ENCODE measurements around the gene BIN1. TPM values are rescaled to one million over a fixed set of nuclear protein-coding genes. Genes with fewer than 3 reads are reported as not detected.

Gene BIN1
- total RNA-seq, 1 donor, result 43.9 TPM

- no peaks in the 10 kb centered on the region for H3K4me1 ChIP-seq (ENCODE audit: insufficient read depth, low read length)
- no peaks in the 10 kb centered on the region for H3K27me3 ChIP-seq (ENCODE audit: insufficient read depth, low read length)
- no peak overlapping the region for H3K4me3 ChIP-seq (ENCODE audit: low read length)
- H3K9me3 ChIP-seq (ENCODE audit: low read depth, low read length), result no peaks in the 10 kb centered on the region
Measured at GRCh38 chr2:127000194-127000593, 106.8 kb downstream of the BIN1 start.

DNA sequence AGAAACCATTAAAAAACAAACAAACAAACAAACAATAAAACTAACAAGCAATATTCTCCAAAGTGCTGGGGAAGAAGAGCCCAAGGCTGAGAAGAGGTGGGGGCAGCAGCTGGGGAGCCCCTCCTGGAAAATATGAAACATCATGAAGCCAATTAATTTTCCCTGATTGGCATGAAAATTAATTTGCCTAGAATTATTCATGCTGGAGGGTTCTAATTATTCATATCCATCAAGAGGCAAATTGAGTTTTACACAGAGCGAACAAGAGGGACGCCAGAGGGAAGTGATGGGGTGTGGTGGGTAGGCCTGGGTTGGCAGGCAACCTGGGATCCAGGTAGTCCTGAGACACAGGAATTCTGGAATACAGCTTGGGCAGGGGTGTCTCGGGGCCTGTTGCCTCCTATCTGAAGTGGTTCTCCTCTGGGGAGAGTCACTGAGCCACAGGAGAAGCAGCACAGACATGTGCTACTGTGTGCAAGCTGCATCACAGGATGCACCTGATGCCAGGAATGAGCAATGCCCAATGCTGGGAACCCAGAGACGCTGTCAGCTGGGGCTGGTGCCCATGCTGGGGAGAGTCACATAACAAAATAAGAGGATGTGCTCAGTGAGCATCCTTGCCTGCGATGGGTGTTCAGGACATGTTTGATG lies 107.7 kb downstream of the BIN1 start:
- no peaks in the 10 kb centered on the region for H3K4me1 ChIP-seq (ENCODE audit: insufficient read depth, low read length)
- H3K9me3 ChIP-seq (ENCODE audit: low read depth, low read length), result no peaks in the 10 kb centered on the region
- H3K27me3 ChIP-seq (ENCODE audit: insufficient read depth, low read length), result no peaks in the 10 kb centered on the region
- no peak overlapping the region for H3K4me3 ChIP-seq (ENCODE audit: low read length)

- Histone ChIP-seq H3K9me3 (ENCODE audit: low read depth, low read length) (no peaks in the 10 kb centered on the region), H3K4me3 (ENCODE audit: low read length) (no peak overlapping the region), H3K4me1 (ENCODE audit: insufficient read depth, low read length) (no peaks in the 10 kb centered on the region), H3K27me3 (ENCODE audit: insufficient read depth, low read length) (no peaks in the 10 kb centered on the region)
Measured at GRCh38 chr2:126998486-126998885, 108.5 kb downstream of the BIN1 start.

Other genes with a start within 250 kb of the BIN1 start
- gene TEX51, start 208.3 kb downstream of the BIN1 start, total RNA-seq, result not detected
- gene CYP27C1, start 113.1 kb upstream of the BIN1 start, total RNA-seq, result not detected
- gene ERCC3, start 187.0 kb upstream of the BIN1 start, total RNA-seq, result 45.3 TPM

Measured in mononuclear cell (primary cell).